Activated T-cell treated with anti-CD3 and anti-CD28 coated beads, Interleukin-2, amount 50 U/mL, for 48 hours (primary cell): ENCODE results near the gene HGFAC.

Source experiments
- DNase-seq, 2 experiments: peaks; one replicate each; pipeline ENCODE4 v3.0.0-alpha.2; 2020

The HGFAC gene

DNA sequence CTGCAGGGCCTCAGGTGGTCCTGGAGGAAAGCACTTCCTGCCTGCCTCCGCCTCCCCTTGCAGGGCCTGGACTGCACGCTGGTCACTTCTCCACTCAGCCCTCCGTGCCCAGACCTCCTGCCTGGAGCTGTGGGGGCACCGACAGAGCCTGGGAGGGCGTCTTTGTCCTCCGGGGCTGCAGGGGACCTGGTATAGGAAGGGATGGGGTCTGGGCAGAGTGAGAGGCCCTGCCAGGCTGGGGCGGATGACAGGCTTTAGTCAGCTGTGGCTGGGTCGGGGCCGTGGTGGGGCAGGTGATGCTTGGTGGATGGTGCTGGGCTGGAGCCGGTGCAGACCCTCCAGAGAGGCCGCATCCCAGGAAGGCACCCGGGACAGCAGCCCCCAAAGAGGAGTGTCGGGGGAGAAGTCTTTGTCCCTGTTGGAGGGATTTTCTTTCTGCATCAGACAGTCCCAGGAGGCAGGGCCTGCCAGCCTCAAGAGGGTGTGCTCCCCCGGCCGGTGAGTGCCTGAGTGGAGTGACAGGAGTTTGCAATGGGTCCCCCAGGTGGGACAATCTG, 22.7 kb downstream of the HGFAC start:
- no peak for DNase-seq

DNA sequence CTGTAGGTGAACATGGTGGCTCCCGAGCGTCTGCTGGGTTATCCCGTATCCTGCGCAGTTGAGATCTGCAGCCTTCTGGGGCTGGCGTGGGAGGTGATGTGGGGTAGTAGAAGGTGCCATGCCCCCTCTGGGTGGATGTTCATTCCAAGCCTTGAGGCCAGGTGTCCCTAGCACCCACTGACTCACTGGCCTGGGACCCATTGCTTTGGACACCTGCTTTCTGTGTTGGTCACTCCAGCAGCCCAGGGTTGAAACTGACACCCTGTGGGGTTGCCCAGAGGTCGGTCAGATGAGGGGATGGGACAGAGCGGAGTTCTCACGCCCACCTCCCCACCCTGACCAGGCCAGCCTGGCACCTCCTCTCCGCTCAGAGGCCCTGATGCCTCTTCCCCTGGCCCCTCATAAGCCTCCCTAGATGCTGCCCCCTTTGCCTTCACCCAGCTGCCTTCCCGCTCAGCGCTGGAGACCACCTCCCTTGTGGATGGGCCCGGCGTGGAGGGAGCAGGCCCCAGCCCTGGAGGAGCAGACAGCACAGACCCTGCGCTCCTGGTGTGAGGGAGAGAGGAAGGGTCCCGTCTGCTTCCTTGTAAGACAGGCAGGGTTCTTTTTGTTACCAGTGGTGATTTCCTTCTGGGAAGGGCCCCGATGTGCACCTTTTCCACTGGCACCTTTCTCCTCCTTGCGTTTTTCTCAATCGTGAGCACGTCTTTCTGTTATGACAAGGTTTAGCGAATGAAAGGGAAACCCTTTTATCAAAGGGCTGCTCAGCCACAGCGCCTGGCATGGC, 23.3 kb downstream of the HGFAC start:
- DNase-seq: no peak

DNA sequence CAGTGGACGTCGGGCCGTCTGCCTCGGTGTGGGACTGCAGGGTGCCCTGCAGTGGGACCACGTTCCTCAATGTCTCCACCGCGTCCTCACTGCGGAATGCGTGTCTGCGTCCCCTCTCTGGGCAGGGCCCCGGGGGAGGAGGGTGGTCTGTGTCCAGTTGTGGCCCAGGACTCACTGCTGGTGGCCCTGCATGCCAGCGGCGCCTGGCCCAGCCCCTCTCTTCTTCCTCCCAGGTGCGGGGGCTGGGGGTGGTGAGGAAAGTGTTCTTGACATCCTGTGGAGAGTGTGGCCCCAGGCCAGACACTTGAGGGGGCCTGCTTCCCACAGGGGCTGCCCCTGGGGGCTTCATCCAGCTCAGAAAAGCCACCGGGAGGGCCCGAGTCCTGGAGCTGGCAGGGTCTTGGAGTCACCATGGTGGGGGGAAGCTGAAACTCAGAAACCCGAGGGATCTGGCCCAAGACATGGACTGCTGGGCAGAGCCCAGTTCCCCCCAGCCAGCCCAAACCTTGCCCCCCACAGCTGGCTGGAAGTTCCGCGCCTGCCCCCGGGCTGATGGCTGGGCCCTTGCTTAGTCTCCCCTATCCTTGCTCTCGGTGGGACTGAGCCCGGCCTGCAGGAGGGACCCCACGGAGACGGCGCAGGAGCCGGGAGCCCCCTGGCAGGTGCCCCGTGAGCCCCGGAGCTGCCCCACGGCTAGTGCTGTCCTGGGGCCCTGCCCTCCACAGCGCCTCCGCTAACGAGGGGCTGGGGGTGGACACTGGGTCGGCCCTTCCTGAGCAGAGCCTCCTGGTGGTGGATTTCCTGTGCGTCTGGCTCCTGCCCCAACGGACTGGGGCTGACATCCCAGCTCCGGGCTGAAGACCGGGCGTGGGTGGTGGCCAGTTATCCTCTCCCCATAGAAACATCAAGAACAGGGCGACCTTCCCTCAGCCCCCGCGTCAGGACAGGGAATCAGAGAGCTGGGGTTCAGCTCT, 24.2 kb downstream of the HGFAC start:
- DNase-seq: no peak

DNA sequence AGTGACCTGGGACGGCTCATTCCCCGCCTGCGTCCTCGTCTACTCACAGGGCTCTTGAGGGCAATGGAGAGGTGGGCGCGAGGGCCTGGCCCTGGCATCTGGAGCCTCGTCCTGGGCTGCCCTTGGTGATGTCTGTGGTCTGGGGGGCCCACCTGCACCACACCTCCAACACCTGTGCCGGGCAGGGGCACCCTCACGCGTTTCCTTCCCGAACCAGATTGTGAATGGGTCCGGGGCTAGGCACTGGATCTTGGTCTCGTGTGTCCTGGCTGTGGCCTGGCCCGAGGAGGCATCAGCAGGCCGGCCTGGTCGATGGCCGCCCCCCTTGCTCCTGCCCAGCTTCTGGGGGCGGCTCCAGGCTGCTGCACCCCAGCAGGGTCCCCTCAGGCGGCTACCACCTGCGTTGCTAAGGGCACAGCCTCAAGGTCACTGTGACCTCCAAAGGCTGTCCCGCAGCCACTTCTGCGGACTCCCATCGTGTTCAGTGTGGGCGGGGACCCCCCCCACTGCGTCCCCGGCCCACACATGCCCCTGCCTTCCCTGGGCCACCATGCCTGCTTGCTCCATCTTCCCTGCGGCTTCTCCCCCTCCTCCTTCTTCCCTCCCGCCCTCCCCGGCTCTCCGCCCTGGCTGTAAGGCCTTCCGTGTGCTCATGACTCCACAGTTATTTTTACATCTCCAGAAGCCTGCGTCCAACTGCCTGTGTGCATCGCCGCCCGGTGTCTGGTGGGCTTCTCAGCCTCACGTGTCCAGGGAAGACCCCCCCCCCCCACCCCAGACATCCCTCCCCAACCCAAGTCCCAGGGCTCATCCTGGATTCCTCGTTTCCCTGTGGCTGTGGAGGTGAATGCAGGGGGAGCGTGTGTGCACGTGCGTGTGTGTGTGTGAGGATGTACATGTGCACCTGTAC, 25.2 kb downstream of the HGFAC start:
- DNase-seq: no peak

DNA sequence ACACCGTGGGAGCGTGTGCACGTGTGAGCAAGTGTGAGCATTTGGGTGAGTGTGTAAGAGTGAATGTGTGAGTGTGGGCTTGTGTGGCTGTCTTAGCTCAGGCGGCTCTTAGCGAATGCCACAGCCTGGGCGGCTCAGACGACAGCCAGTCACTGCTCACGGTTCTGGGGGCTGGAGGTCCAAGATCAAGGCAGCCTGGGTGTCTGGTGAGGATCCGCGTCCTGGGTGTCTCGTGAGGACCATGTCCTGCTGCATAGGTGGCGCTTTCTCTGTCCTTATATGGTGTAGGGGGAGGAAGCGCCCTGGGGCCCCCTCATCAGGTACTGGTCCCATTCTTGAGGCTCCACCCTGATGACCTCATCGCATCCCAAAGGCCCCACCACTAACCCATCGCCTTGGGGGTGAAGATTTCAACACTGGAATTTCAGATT, 25.8 kb downstream of the HGFAC start:
- no peak for DNase-seq

DNA sequence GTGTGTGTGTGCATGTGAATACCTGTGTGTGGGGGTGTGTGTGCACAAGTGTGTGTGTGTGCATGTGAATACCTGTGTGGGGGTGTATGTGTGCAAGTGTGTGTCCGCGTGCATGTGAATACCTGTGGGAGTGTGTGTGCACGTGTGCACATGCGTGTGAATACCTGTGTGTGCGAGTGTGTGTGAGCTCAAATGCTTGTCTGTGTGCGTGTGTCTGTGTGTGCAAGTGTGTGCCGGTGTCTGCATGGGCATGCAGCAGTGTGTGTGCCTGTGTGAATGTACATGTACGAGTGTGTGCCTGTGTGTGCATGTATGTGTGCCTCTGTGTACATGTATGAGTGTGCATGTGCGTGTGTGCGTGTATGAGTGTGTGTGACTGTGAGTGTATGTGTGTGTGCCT, 26.4 kb downstream of the HGFAC start:
- no peak for DNase-seq

DNA sequence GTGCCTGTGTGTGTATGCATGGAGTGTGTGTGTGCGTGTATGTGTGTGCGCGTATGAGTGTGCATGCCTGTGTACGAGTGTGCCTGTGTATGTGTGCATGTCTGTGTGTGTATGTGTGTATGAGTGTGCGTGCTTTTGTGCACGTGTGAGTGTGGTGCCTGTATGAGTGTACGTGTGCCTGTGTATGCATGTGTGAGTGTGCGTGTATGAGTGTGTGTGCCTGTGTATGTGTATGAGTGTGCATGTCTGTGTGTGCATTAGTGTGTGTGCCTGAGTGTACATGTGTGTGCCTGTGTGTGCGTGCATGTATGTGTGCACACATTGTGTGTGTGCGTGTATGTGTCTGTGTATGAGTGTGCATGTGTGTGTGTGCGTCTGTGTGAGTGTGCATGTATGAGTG, 27.0 kb downstream of the HGFAC start:
- DNase-seq: no peak

DNA sequence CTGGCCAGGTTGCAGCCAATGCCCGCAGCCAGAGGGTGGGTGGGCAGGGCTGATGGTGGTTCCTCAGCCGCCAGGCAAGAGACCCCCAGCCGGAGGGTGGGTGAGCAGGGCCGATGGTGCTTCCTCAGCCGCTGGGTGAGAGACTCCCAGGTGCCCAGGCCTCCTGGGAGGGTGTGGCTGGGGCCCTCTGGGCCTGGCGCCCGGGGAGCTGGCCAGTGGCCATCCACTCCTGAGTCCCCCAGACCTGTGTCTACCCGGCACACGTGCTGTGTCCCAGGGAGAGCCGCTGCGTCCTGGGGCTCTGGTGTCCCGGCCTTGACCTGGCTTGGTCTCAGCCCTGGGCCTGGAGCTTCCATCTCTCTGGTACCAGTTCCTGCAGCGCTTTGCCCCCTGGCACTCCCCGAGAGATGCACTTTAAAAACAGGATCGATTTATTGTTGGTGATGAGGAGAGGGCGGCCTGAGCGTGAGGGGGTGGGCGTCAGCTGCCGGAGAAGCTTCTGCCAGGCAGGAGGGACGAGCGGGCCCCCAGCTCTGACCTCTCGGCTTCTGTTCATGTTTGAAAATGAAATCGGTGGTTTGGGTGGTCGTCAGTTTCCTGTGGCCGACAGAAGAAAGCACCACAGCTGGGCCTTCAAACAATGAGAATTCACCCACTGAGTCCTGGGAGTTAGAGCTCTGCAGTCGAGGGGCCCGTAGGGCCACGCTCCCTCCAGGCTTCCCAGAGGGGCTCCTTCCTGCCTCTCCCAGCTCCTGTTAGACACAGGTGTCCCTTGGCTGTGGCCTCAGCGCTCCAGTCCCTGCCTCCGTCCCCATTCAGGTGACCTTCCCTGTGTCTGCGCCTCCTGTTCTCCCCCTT, 27.8 kb downstream of the HGFAC start:
- no peak for DNase-seq

DNA sequence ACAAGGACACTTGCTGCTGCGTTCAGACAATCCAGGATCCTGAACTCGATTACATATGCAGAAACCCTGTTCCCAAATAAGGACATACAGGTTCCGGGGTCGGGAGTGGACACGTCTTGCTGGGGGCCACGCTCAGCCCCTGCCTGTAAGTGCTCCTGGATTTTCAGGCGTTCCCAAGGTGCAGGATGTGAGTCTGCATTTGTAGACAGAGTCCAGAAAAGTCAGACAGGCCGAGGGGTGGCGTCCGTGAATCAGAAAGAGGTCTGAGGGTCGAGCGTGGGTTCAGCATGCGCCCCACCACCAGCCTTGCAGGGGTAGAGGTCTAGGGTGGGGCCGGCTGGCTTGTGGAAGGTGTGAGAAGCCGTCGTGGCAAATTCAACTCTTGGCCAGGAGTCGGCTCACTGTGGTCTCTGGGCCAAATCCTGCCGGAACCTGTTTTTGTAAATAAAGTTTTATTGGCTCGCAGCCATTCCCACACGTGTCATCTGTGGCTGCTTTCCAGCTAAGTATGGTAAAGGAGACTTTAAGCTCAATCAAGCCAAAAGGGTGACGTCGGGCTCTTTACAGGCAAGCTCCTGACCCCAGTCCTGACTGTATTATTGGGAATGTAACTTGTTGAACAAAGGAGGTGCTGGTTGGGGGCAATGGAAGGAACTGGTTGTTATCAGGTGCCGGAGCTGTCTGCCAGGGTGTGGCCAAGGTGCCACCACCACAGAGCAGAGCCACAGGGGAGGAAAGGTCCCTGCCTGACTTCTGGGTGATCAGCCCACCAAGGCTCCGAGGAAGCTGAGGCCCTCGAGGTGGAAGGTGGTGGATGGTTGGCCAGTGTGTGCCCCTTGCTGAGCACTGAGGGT, 28.7 kb downstream of the HGFAC start:
- no peak for DNase-seq

DNA sequence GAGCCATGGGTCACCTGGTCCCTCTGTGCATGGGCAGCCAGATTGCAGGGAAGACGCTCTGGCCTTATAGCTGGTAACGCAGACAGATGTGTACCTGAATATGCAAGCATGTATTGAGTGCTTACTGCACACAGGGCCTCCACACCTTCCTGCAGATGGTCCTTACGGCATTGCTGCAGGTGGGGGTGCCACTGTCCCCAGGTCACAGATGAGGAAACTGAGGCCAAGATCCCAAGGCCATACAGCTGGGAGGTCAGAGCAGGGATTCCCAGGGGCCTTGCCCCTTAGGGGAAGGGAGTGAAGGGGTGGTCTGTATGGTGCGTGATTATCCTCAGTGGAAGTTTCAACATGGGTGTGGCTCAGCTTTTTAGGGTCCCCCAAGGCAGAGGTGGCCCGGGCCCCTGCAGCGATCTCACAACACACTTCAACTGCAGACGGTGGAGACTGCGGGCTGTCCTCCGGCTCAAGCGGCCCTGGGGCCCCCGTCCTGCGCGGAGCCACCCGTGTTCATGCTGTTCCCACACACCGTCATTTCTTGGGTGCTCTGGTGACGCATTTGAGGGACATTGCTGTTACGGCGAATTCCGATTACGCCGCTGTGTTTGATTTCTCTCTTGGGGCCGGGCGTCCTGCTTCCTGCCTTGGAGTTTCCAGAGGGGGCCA, 29.5 kb downstream of the HGFAC start:
- no peak for DNase-seq

DNA sequence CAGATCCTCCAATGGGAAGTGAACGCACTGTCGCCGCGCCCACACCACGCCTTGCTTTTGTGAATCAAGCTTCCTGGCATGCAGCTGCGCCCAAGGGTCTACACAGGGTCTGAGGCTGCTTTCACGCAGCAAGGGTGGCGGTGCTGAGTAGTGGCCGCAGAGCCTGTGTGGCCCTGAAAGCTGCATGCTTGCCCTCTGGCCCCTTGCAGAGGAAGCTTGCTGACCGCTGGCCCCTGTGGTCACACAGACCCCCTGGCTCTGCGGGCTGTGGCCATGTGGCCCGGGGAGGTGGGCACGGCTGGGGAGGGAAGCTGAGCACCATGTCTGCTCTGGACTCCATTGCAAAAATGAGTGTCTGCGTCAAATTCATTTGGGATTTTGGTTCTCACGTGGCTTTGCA, 30.1 kb downstream of the HGFAC start:
- DNase-seq: no peak

DNA sequence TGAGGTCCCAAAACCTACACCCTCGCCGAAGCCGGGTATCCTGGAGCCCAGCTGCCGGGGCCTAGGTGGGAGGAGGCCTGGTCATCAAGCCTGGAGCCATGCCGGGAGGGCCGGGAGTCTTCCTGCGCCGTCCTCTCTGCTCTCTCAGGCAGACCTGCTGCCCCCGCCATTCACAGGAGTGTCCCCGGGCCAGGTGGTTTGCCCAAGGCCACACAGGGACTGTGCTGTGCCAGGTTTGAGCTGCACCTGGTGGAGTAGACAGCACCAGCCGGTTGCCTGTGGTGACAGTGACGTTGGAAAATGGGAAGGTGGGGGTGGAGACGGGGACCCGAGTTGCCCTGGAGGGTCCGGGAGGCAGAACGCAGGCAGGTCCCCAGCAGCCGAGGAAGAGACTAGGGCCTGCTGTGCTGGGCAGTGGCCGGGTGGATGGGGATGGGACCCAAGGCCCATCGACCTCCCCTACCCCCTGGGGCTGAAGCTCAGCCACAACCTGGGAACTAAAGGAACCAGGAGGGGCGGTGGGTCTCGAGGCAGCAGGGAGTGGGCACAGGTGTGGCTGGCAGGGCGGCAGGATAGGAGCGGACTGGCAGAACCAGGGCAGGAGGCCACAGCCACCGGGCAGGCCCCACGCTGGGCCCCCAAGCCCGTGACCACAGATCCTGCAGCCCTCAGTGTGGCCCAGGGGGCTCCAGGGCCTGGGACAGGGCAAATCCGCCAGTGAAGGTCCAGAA, 30.8 kb downstream of the HGFAC start:
- DNase-seq: no peak

DNA sequence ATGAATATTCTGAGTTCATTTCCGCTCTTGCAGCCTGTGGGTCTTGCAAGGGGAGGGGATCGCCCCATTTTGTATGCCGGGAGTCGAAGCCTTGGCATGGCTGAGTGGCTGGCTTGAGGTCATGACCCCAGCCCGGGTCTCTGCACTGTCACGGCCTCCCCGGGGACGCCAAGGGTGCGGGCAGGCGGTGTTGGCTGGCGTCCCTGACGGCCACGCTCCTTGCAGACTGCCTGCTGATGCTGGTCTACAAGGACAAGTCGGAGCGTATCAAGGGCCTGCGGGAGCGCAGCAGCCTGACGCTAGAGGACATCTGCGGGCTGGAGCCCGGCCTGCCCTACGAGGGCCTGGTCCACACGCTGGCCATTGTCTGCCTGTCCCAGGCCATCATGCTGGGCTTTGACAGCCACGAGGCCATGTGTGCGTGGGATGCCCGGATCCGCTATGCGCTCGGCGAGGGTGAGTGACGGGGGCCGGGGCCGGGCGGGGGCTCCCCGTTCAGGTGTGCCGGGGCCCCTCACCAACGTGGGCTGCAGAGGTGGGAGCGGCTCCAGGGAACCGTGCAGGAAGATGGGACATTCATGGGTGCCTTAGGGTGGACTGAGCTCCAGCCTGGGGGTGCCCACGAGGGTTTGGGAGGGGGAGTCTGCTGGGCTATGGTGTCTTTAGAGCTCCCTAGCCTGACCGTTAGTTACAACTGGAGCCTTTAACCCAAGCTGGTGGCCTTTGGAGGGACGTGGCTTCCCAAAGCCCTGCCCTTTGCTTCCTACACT, 31.6 kb downstream of the HGFAC start:
- no peak for DNase-seq

DNA sequence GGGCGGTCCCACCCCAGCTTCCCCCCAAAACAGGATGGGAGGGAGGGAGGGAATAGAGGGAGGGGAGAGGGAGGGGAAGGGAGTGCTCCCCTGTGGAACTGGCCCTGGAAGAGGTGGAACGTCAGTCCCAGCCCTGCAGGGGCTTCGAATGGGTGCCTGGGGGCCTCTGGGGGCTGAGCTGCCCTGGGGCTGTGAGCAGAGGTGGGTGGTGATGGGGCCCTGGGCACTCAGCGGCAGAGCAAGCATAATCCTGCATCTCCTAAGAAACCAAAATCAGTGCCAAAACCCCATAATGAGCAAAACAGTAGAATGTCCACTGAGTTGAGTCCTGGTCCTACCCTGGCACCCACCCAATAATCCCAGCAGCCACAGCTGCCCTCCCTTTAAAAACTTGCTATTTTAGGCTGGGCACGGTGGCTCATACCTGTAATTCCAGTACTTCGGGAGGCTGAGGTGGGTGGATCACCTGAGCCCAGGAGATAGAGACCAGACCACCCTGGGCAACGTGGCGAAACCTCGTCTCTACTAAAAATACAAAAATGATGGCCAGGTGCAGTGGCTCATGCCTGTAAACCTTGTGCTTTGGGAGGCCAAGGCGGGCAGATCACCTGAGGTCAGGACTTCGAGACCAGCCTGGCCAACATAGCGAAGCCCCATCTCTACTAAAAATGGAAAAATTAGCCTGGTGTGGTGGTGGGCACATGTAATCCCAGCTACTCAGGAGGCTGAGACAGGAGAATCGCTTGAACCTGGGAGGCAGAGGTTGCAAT, 32.4 kb downstream of the HGFAC start:
- DNase-seq: no peak

DNA sequence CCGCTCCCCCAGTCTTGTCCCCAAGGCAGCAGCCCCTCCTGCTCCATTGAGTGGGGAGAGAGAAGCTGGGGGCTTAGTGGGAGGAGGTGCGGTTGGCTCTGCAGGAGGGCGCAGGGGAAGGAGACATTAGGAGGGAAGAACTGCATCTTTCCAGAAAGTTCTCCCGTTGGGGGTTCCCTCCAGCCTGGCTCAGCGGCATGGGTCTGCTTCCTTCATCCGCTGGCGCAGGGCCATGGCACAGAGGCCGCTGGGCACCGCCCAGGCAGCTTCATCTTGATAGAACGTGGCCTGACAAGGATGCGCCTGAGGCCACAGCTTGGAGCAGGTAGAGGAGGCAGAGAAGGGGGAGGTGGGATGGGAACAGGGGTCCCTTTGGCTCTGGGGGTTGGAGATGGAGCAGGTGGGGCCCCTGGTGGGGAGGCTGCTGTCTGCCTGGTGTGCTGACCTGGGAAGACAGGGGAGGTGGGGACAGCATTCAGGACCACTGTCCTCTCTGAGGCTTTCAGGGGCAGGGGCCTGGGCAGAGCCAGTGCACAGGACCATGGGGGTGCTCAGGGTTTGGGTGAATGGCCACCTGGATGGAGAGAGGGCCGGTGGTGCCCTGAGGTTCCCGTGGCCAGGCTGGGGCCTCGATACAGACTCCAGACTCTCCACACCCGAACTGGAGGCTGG, 33.4 kb downstream of the HGFAC start:
- no peak for DNase-seq

DNA sequence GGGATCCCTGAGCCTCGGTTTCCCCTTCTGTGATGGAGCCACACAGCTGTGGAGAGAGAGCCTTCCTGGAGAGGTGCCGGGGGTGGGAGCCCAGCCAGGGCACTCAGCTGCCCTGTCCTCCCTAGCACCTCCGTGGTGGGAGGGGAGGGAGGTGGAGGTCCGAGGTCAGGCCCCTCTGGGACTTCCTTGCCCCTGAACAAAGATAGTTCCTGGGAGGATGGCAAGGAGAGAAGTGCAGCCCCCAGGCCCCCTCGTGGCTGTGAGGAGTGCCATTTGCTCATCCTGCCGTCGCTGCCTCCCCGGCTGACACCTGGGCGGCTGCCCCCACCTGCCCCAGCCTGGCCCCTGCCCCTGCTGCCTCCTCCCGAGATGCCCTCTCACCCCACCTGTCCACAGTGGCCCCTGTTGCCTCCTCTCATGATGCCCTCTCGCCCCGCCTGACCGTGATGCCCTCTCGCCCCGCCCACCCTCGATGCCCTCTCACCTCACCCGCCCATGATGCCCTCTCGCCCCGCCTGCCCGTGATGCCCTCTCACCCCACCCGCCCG, 34.0 kb downstream of the HGFAC start:
- DNase-seq: no peak

DNA sequence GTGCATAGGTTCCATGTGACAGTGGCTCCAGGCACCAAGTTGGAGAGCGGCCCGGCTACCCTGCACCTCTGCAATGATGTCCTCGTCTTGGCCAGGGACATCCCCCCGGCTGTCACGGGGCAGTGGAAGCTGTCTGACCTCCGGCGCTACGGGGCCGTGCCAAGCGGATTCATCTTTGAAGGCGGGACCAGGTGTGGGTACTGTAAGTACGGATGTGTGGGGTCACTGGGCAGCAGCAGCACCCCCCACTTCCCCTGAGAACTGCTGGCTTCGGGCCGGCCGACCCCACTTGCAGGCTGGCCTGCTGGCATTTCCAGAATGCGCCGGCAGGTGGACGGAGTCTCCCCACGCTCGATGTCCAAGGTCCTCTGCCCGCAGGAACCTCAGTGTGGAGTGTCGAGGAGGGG, 34.6 kb downstream of the HGFAC start:
- peak in 1 of 2 experiments; percentile 12 for DNase-seq
